Gastrocnemius medialis (tissue), 4 donors: Measurements from ENCODE around the gene FGFBP1.

Experiments used
- CTCF ChIP-seq, 5 experiments: fragments of 450-650 bp in 3 of 5; fragments of 200-600 bp in 2 of 5; sonication (generic) in 2 of 5; IDR thresholded peaks in 4 of 5; conservative IDR thresholded peaks in 1 of 5; 1 replicate in 4 of 5; 2 replicates in 1 of 5; pipeline ENCODE4 v1.5.1; 2016 to 2019; ENCODE audit warnings: antibody characterized with exemption in 5 of 5, mild to moderate bottlenecking in 3 of 5, moderate library complexity in 3 of 5
- POLR2A ChIP-seq, 2 donors: fragments of 450-650 bp; IDR thresholded peaks; one replicate each; pipeline ENCODE4 v1.6.1; 2017; ENCODE audit warnings: antibody characterized with exemption in 2 of 2, mild to moderate bottlenecking in 2 of 2, moderate library complexity in 2 of 2

- TF ChIP-seq POLR2A (IDR thresholded peaks at IDR 0.05): no peak
- no peak for TF ChIP-seq CTCF (IDR thresholded peaks at IDR 0.05 in 4 of 5, conservative IDR thresholded peaks at IDR 0.05 in 1 of 5)
These were observed 49.7 kb upstream of the FGFBP1 start for GRCh38 chr4:15988222-15988621.
